ENCODE data around the gene POLN. TPM values are rescaled to one million over a fixed set of nuclear protein-coding genes. Genes with fewer than 3 reads are reported as not detected.

The POLN gene
- total RNA-seq, 1 donor = 2.9 TPM

- no peak overlapping the region for H3K4me3 ChIP-seq (ENCODE audit: insufficient read depth, low read length)
- no peak for DNase-seq (ENCODE audit: insufficient read length, low spot score, missing footprints)
- TF ChIP-seq CTCF (IDR thresholded peaks at IDR 0.05; ENCODE audit: extremely low read depth, low read depth, low read length) = no peak
- no peaks in the 10 kb centered on the region for H3K27me3 ChIP-seq (ENCODE audit: insufficient read depth, low read length)
- H3K79me2 ChIP-seq (ENCODE audit: insufficient read depth, low read length) = no peaks in the 10 kb centered on the region
- H2AFZ ChIP-seq (ENCODE audit: low read length) = no peak overlapping the region
- H3K36me3 ChIP-seq (ENCODE audit: insufficient read depth, low read length) = no peaks in the 10 kb centered on the region
- no peak overlapping the region for H3K27ac ChIP-seq (ENCODE audit: low read depth, low read length)
- no peaks in the 10 kb centered on the region for H3K9me3 ChIP-seq (ENCODE audit: low read depth, low read length)
- H3K4me2 ChIP-seq (ENCODE audit: insufficient read depth, low read length) = no peak overlapping the region
- no peaks in the 10 kb centered on the region for H3K4me1 ChIP-seq (ENCODE audit: insufficient read depth, low read length)
- H4K20me1 ChIP-seq (ENCODE audit: insufficient read depth, low read length) = no peaks in the 10 kb centered on the region
Observed at GRCh38 chr4:2183394-2183793, 58.5 kb downstream of the POLN start.

- Histone ChIP-seq H3K79me2 (ENCODE audit: insufficient read depth, low read length) (no peaks in the 10 kb centered on the region), H3K4me3 (ENCODE audit: insufficient read depth, low read length) (no peak overlapping the region), H3K4me1 (ENCODE audit: insufficient read depth, low read length) (no peaks in the 10 kb centered on the region), H3K27me3 (ENCODE audit: insufficient read depth, low read length) (no peaks in the 10 kb centered on the region), H3K9me3 (ENCODE audit: low read depth, low read length) (no peaks in the 10 kb centered on the region), H3K36me3 (ENCODE audit: insufficient read depth, low read length) (no peaks in the 10 kb centered on the region), H3K4me2 (ENCODE audit: insufficient read depth, low read length) (no peak overlapping the region), H3K27ac (ENCODE audit: low read depth, low read length) (no peak overlapping the region), H2AFZ (ENCODE audit: low read length) (no peak overlapping the region), H4K20me1 (ENCODE audit: insufficient read depth, low read length) (no peaks in the 10 kb centered on the region)
- peak; percentile 36 for DNase-seq (ENCODE audit: insufficient read length, low spot score, missing footprints)
- no peak for TF ChIP-seq CTCF (IDR thresholded peaks at IDR 0.05; ENCODE audit: extremely low read depth, low read depth, low read length)
Observed at GRCh38 chr4:2182994-2183393, 58.9 kb downstream of the POLN start.

- no peaks in the 10 kb centered on the region for H3K36me3 ChIP-seq (ENCODE audit: insufficient read depth, low read length)
- no peak overlapping the region for H3K27ac ChIP-seq (ENCODE audit: low read depth, low read length)
- DNase-seq (ENCODE audit: insufficient read length, low spot score, missing footprints) = no peak
- no peaks in the 10 kb centered on the region for H3K4me1 ChIP-seq (ENCODE audit: insufficient read depth, low read length)
- H2AFZ ChIP-seq (ENCODE audit: low read length) = no peak overlapping the region
- no peaks in the 10 kb centered on the region for H3K79me2 ChIP-seq (ENCODE audit: insufficient read depth, low read length)
- no peak overlapping the region for H3K4me2 ChIP-seq (ENCODE audit: insufficient read depth, low read length)
- H3K9me3 ChIP-seq (ENCODE audit: low read depth, low read length) = no peaks in the 10 kb centered on the region
- H4K20me1 ChIP-seq (ENCODE audit: insufficient read depth, low read length) = no peaks in the 10 kb centered on the region
- H3K27me3 ChIP-seq (ENCODE audit: insufficient read depth, low read length) = no peaks in the 10 kb centered on the region
- no peak for TF ChIP-seq CTCF (IDR thresholded peaks at IDR 0.05; ENCODE audit: extremely low read depth, low read depth, low read length)
- H3K4me3 ChIP-seq (ENCODE audit: insufficient read depth, low read length) = no peak overlapping the region
Observed at GRCh38 chr4:2180410-2180809, 61.5 kb downstream of the POLN start.

GRCh38 chr4:2179717-2180116, 62.2 kb downstream of the POLN start:
- Histone ChIP-seq H4K20me1 (ENCODE audit: insufficient read depth, low read length) (no peaks in the 10 kb centered on the region), H3K9me3 (ENCODE audit: low read depth, low read length) (no peaks in the 10 kb centered on the region), H3K27ac (ENCODE audit: low read depth, low read length) (no peak overlapping the region), H3K79me2 (ENCODE audit: insufficient read depth, low read length) (no peaks in the 10 kb centered on the region), H3K4me2 (ENCODE audit: insufficient read depth, low read length) (no peak overlapping the region), H3K36me3 (ENCODE audit: insufficient read depth, low read length) (no peaks in the 10 kb centered on the region), H2AFZ (ENCODE audit: low read length) (no peak overlapping the region), H3K27me3 (ENCODE audit: insufficient read depth, low read length) (no peaks in the 10 kb centered on the region), H3K4me1 (ENCODE audit: insufficient read depth, low read length) (no peaks in the 10 kb centered on the region), H3K4me3 (ENCODE audit: insufficient read depth, low read length) (no peak overlapping the region)
- DNase-seq (ENCODE audit: insufficient read length, low spot score, missing footprints) = no peak
- TF ChIP-seq CTCF (IDR thresholded peaks at IDR 0.05; ENCODE audit: extremely low read depth, low read depth, low read length) = no peak
